ENCODE measurements around the gene SLC35E3. TPM values are rescaled to one million over a fixed set of nuclear protein-coding genes. Genes with fewer than 3 reads are reported as not detected.

The SLC35E3 gene
- 10.2 to 18.2 TPM (median 15.5 TPM) in 5 replicates for total RNA-seq (2022; extraction: Qiagen RNA extraction; ENCODE audit: low read depth)

GRCh38 chr12:68745904-68746571 lies at the start of gene SLC35E3:
SLC35E3 (plus strand) TSS chr12:68746176; CDS start chr12:68746378, 202 bp downstream.

GRCh38 chr12:68807576-68808387 lies 61.8 kb downstream of the SLC35E3 start, which contains the start of gene MDM2:
MDM2 (plus strand) TSS chr12:68808177; CDS start chr12:68808478, 301 bp downstream.

Other genes starting within 250 kb of the SLC35E3 start
- gene RAP1B, start 135.3 kb upstream of the SLC35E3 start, total RNA-seq (2022; extraction: Qiagen RNA extraction; ENCODE audit: low read depth) = 166 to 211 TPM (median 185 TPM) in 5 replicates
- 56.0 to 73.2 TPM (median 65.5 TPM) in 5 replicates for gene NUP107, start 59.2 kb upstream of the SLC35E3 start, total RNA-seq (2022; extraction: Qiagen RNA extraction; ENCODE audit: low read depth)
- gene MDM2, start 62.0 kb downstream of the SLC35E3 start, total RNA-seq (2022; extraction: Qiagen RNA extraction; ENCODE audit: low read depth) = 44.4 to 65.0 TPM (median 61.7 TPM) in 5 replicates
- gene CPM, start 187.0 kb downstream of the SLC35E3 start, total RNA-seq (2022; extraction: Qiagen RNA extraction; ENCODE audit: low read depth) = 4.1 to 6.3 TPM (median 5.5 TPM) in 5 replicates